HG03108 (cell line): ENCODE data around the gene TMEM138.
A peak's percentile ranks its signal among the peaks of the same experiment; 100 is the strongest.

Source experiments
- ATAC-seq: cut with Tn5 transposase; IDR thresholded peaks from one replicate; pipeline ENCODE4 v1.9.1; 2021; ENCODE audit warnings: moderate library complexity; ENCODE audit not compliant: unreplicated experiment

Gene TMEM138

GRCh38 chr11:61361741-61362541 is at the start of gene TMEM138, which contains the start of gene CYB561A3:
Gene TMEM138 (plus strand): TSS chr11:61362374. CDS start chr11:61364391, 2,017 bp downstream.
Gene CYB561A3 (minus strand): TSS chr11:61361882. CDS start chr11:61356713, 5,169 bp downstream.
- ATAC-seq: peak; percentile 81

GRCh38 chr11:61315260-61315659 is 46.9 kb upstream of the TMEM138 start:
- no peak for ATAC-seq

- ATAC-seq: no peak
These were observed 36.3 kb upstream of the TMEM138 start for GRCh38 chr11:61325649-61326414.

- no peak for ATAC-seq
These were observed 34.5 kb upstream of the TMEM138 start for GRCh38 chr11:61327669-61328071.

GRCh38 chr11:61328351-61328750 is 33.8 kb upstream of the TMEM138 start:
- ATAC-seq: no peak

- ATAC-seq: no peak
These were observed 32.3 kb upstream of the TMEM138 start for GRCh38 chr11:61329871-61330270.

GRCh38 chr11:61331651-61332050 is 30.5 kb upstream of the TMEM138 start:
- ATAC-seq: no peak

- no peak for ATAC-seq
These were observed 29.8 kb upstream of the TMEM138 start for GRCh38 chr11:61332281-61332796.

GRCh38 chr11:61332797-61333549 is 29.2 kb upstream of the TMEM138 start, which contains the start of the genes DDB1 and TKFC:
Gene DDB1 (minus strand): TSS chr11:61333105. CDS start chr11:61332968, 137 bp downstream.
Gene TKFC (plus strand): TSS chr11:61333228. CDS start chr11:61334729, 1,501 bp downstream.
- peak; percentile 92 for ATAC-seq

- ATAC-seq: no peak
These were observed 28.4 kb upstream of the TMEM138 start for GRCh38 chr11:61333550-61334433.

- no peak for ATAC-seq
These were observed 27.5 kb upstream of the TMEM138 start for GRCh38 chr11:61334434-61335354.

GRCh38 chr11:61335355-61335710 is 26.8 kb upstream of the TMEM138 start:
- no peak for ATAC-seq

GRCh38 chr11:61336171-61336935 is 25.8 kb upstream of the TMEM138 start:
- ATAC-seq: peak; percentile 46

- no peak for ATAC-seq
These were observed 24.3 kb upstream of the TMEM138 start for GRCh38 chr11:61337706-61338470.

GRCh38 chr11:61338783-61339489 is 23.2 kb upstream of the TMEM138 start:
- ATAC-seq: no peak

GRCh38 chr11:61339490-61339878 is 22.7 kb upstream of the TMEM138 start:
- ATAC-seq: no peak

- no peak for ATAC-seq
These were observed 21.2 kb upstream of the TMEM138 start for GRCh38 chr11:61340979-61341378.
